ENCODE measurements around the gene OR13C9. TPM values are rescaled to one million over a fixed set of nuclear protein-coding genes. Genes with fewer than 3 reads are reported as not detected.

The OR13C9 gene
- total and polyA plus RNA-seq, 9 of the 15 experiments (the other 6 are each of a cell fraction or from before 2014, with no cell fraction given) = not detected

DNA sequence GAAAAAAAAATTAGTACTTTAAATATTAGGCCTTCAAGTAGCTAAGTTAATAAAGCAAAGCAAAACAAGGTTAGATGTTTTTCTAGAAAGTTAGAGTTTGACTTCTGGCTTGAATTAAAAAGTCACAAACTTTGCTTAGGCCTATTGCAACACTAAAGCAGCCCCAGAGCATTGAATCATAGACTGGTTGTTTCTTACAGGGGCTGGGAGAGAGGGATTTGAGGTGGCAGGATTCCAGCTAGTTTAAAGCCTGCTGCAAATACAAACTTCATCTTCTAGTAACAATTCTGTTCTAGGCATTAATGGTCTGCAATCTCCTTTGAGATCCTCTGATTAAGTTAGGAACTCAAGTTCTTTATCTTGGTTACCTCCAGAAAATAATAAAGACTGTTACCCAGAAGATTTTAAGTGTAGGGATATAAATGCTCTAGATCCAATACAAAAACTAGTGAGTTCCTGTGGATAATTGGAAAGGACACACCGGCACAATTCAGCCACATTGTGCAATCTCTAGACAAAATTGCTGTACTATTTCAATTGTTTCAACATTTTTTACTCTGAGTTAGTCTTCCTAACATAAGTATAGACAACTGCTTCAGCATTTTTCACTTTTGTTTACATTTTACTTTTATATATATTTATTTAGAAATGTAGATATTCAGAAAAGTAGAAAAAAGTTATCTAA is 31.4 kb downstream of the OR13C9 start (continued):
- no peak for TF ChIP-seq PRMT5 (CRISPR knock-in tag; IDR thresholded peaks at IDR 0.05)
- TF ChIP-seq, protein P1, sequence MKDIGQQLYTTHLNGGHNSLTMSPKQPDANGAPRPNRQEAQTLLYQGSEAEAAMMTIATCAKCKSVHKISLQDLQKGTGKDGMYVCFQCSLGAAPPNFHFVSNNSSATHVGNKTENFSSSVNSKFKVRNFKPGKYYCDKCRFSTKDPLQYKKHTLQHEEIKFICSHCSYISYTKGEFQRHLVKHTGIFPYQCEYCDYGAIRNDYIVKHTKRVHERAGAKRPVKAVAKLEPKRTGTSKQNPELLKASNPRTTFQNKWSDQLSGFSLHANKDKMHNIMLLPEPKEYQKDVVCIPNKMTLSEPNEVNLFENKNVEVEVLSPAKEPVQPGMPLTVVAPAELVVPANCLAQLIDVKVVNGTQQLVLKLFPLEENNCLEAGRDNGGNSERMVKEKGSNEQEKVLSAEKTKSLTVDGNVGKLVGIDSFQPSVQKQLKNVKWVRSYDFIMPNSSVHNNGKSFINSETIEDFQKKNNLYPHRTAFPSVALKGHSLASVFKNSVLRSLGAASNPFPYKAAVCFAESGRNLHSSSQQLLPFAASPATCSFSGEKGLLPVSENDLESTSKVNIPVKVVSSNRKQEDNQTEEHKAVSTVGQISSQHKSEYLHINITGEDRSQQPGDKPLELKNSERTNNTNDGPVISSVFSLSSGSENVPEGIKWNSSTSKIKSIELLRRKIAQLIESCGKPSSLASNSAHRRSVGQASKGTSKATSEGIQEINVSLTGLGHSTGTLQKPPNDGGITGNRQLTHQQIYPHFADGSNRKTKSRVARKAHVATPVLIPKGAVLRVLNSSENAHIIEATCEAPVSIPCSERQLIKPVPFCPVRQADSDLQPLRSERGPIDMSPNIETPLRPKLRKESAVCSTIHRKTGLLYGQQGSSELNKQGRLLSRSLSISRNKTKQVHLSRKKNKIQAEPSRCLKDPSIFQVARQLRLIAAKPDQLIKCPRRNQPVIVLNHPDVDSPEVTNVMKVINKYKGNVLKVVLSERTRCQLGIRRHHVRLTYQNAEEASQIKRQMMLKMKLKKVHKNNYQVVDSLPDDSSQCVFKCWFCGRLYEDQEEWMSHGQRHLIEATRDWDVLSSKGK (CRISPR knock-in tag; IDR thresholded peaks at IDR 0.05) = no peak

DNA sequence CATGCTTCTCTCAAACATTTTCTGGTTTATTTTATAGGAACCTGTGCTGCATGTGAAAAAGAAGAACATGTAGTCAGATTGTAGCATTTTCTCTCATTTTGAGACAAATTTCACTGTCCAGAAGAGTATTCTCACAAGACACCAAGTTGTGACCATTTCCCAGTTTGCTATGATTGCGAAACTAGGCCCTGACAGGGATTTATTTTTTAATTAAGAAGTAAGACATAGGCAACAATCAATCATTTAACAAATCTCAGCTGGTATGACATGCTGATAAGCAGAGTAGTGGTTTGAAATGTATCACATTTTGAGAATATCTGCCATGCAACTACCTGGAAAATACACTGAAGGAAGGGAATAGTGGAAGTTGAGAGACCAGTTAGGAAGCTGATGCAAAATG is 37.4 kb downstream of the OR13C9 start:
- ChIA-PET POLR2A (no interaction called here), CTCF (ENCODE audit: low intra/inter-chr PET ratio) (no interaction called here)
- no peaks in the 10 kb centered on the region for H3K27me3 ChIP-seq (ENCODE audit: control insufficient read depth in 2 of 2, insufficient read depth in 2 of 2, low read length in 2 of 2)
- H3K79me2 ChIP-seq (ENCODE audit: control insufficient read depth, insufficient read depth, low read length) = no peaks in the 10 kb centered on the region
- ATAC-seq (no peak), FAIRE-seq (no peak), DNase-seq (ENCODE audit: extremely low read depth in 1 of 4, low spot score in 3 of 4) (no peak)
- H3K27ac ChIP-seq (ENCODE audit: extremely low read depth, low read depth, low read length) = no peak overlapping the region
- H2AFZ ChIP-seq (ENCODE audit: low read depth, low read length) = no peak overlapping the region
- H3K9me3 ChIP-seq (replicated peaks; ENCODE audit: control insufficient read depth, insufficient read depth, low read depth, low read length) = no peaks in the 10 kb centered on the region; the same call in 1 of the 2 replicates
- in situ Hi-C loops (cut with MboI) (no loop called here), intact Hi-C loops (cut with micrococcal nuclease) (no loop called here)
- H3K4me1 ChIP-seq (replicated peaks in 1 of 2; ENCODE audit: control insufficient read depth in 2 of 2, insufficient read depth in 2 of 2, low read length in 2 of 2) = no peaks in the 10 kb centered on the region
- no TSS peak for BruUV-seq (replicated peaks)
- H3K9me1 ChIP-seq (ENCODE audit: control insufficient read depth, insufficient read depth, low read length) = no peaks in the 10 kb centered on the region
- TF ChIP-seq FOXK2 (conservative IDR thresholded peaks at IDR 0.05 in 1 of 2, IDR thresholded peaks at IDR 0.05 in 1 of 2; ENCODE audit: low read depth in 2 of 2) = no peak
- no peak for TF ChIP-seq FOXP1 (CRISPR knock-in tag; IDR thresholded peaks at IDR 0.05)
- no peak for TF ChIP-seq ZNF165 (CRISPR knock-in tag; IDR thresholded peaks at IDR 0.05; ENCODE audit: borderline replicate concordance)
- no peak for TF ChIP-seq ZNF311 (CRISPR knock-in tag; IDR thresholded peaks at IDR 0.05)
- TF ChIP-seq CBX2 (IDR thresholded peaks at IDR 0.05; ENCODE audit: insufficient read depth, low read length, poor library complexity, severe bottlenecking) = no peak
- TF ChIP-seq, protein P2, sequence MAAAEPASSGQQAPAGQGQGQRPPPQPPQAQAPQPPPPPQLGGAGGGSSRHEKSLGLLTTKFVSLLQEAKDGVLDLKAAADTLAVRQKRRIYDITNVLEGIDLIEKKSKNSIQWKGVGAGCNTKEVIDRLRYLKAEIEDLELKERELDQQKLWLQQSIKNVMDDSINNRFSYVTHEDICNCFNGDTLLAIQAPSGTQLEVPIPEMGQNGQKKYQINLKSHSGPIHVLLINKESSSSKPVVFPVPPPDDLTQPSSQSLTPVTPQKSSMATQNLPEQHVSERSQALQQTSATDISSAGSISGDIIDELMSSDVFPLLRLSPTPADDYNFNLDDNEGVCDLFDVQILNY (CRISPR knock-in tag; IDR thresholded peaks at IDR 0.05) = no peak
- no peak overlapping the region for H3K4me3 ChIP-seq
- 13% methylated on average over 1 of the region's 1 CpG for WGBS (ENCODE audit: insufficient coverage, low coverage, missing lambda C conversion rate)
- no peak overlapping the region for H3K9ac ChIP-seq (ENCODE audit: insufficient read depth in 1 of 2, low read depth in 2 of 2, low read length in 2 of 2)
- no peaks in the 10 kb centered on the region for H3K36me3 ChIP-seq (ENCODE audit: control insufficient read depth, insufficient read depth, low read length)
- no peak overlapping the region for H3K4me2 ChIP-seq (ENCODE audit: insufficient read depth, low read length)
- no peaks in the 10 kb centered on the region for H4K20me1 ChIP-seq (replicated peaks; ENCODE audit: control insufficient read depth, insufficient read depth, low read length)
